H1 (cell line): ENCODE data around the gene SLC46A3. TPM values are rescaled to one million over a fixed set of nuclear protein-coding genes. Genes with fewer than 3 reads are reported as not detected.

Experiments used
- CTCF ChIA-PET: fragments of 300-600 bp; sonication (Branson Sonifier 250); formaldehyde crosslinking; loops from one replicate; lab custom pipeline; 2021; ENCODE audit not compliant: partially characterized antibody; lab: Charles Lee
- POLR2A ChIA-PET: fragments of 300-600 bp; sonication (Branson Sonifier 250); formaldehyde crosslinking; loops from one replicate; lab custom pipeline; 2021; ENCODE audit warnings: inconsistent platforms; ENCODE audit not compliant: partially characterized antibody; lab: Charles Lee
- DNase-seq, 2 experiments: peaks; one replicate each; pipeline versions ENCODE4 v3.0.0 to v3.0.0-alpha.2; 2010 to 2022; ENCODE audit warnings: low spot score in 2 of 2, low read depth in 1 of 2, mixed read lengths in 1 of 2
- FAIRE-seq: peaks from 2 replicates; lab custom pipeline; 2011; peaks lifted over from hg19 to GRCh38; lab: Jason Lieb, UNC
- H2AFZ ChIP-seq: 2 replicates; pipeline ENCODE4 v1.8.1; 2012; ENCODE audit warnings: low read length, inconsistent platforms
- H2AK5ac ChIP-seq: 2 replicates; pipeline ENCODE4 v1.6.1; 2013; ENCODE audit warnings: low read depth, low read length
- H2BK120ac ChIP-seq: replicated peaks from 2 replicates; pipeline ENCODE3; 2013; ENCODE audit warnings: low read depth, low read length, inconsistent platforms
- H2BK12ac ChIP-seq: 2 replicates; pipeline ENCODE4 v1.6.1; 2013; ENCODE audit warnings: low read depth, low read length
- H2BK15ac ChIP-seq: 2 replicates; pipeline ENCODE4 v1.6.1; 2013; ENCODE audit warnings: low read length
- H2BK20ac ChIP-seq: 2 replicates; pipeline ENCODE4 v1.6.1; 2013; ENCODE audit warnings: low read length
- H2BK5ac ChIP-seq: 2 replicates; pipeline ENCODE4 v1.6.1; 2013; ENCODE audit warnings: low read depth, low read length
- H3K14ac ChIP-seq: 2 replicates; pipeline ENCODE4 v1.6.1; 2013; ENCODE audit warnings: inconsistent platforms; ENCODE audit not compliant: insufficient read length
- H3K18ac ChIP-seq: 2 replicates; pipeline ENCODE4 v1.6.1; 2013; ENCODE audit warnings: low read length; ENCODE audit errors: extremely low read depth
- H3K23ac ChIP-seq: 2 replicates; pipeline ENCODE4 v1.6.1; 2013; ENCODE audit warnings: inconsistent platforms; ENCODE audit not compliant: insufficient read length
- H3K23me2 ChIP-seq: 2 replicates; pipeline ENCODE4 v1.6.1; 2013; ENCODE audit warnings: low read depth, low read length
- H3K27ac ChIP-seq: 2 replicates; pipeline ENCODE4 v1.6.1; 2011; ENCODE audit warnings: low read depth, low read length, inconsistent platforms
- H3K27me3 ChIP-seq, 4 experiments: replicated peaks in 1 of 4; 1 replicate in 1 of 4; 2 replicates in 3 of 4; pipeline versions ENCODE4 v1.6.1 to v1.8.1; 2011 to 2013; ENCODE audit warnings: low read length in 3 of 4, mild to moderate bottlenecking in 3 of 4, inconsistent platforms in 2 of 4, mixed read lengths in 2 of 4, moderate library complexity in 1 of 4; ENCODE audit not compliant: control insufficient read depth in 3 of 4, insufficient read depth in 3 of 4; ENCODE audit errors: extremely low read depth in 1 of 4
- H3K36me3 ChIP-seq, 4 experiments: 2 replicates each; pipeline versions ENCODE4 v1.6.1 to v1.8.1; 2011 to 2013; ENCODE audit warnings: mild to moderate bottlenecking in 4 of 4, low read length in 3 of 4, moderate library complexity in 2 of 4, control low read depth in 1 of 4, inconsistent platforms in 1 of 4; ENCODE audit not compliant: insufficient read depth in 4 of 4, control insufficient read depth in 2 of 4
- H3K4ac ChIP-seq: replicated peaks from 2 replicates; pipeline ENCODE3; 2013; ENCODE audit warnings: low read length, low read depth, mixed read lengths, inconsistent platforms; ENCODE audit not compliant: insufficient read length
- H3K4me1 ChIP-seq, 4 experiments: replicated peaks in 1 of 4; 1 replicate in 1 of 4; 2 replicates in 3 of 4; pipeline versions ENCODE4 v1.6.1 to v1.8.1; 2011 to 2013; ENCODE audit warnings: low read length in 3 of 4, inconsistent platforms in 2 of 4, mixed read lengths in 1 of 4; ENCODE audit not compliant: insufficient read depth in 4 of 4, control insufficient read depth in 3 of 4
- H3K4me2 ChIP-seq, 2 experiments: 2 replicates each; pipeline versions ENCODE4 v1.6.1 to v1.8.1; 2011 to 2013; ENCODE audit warnings: low read depth in 2 of 2, low read length in 2 of 2, control low read depth in 1 of 2, inconsistent platforms in 1 of 2, mild to moderate bottlenecking in 1 of 2; ENCODE audit not compliant: insufficient read depth in 1 of 2
- H3K4me3 ChIP-seq, 4 experiments: fragments of 200-600, 300-600 bp in 1 of 4; sonication (generic), shearing (Covaris generic), sonication (Bioruptor Twin) in 1 of 4; 2 replicates each; pipeline versions ENCODE4 v1.5.1 to v1.8.1; 2011 to 2016; ENCODE audit warnings: low read length in 4 of 4, low read depth in 3 of 4, control low read depth in 2 of 4, inconsistent platforms in 2 of 4, mild to moderate bottlenecking in 2 of 4, mixed read lengths in 1 of 4, moderate library complexity in 1 of 4; ENCODE audit not compliant: insufficient read depth in 2 of 4; ENCODE audit errors: extremely low read depth in 1 of 4
- H3K56ac ChIP-seq: replicated peaks from 2 replicates; pipeline ENCODE3; 2013; ENCODE audit warnings: low read depth, mild to moderate bottlenecking, mixed read lengths, low read length, inconsistent platforms; ENCODE audit not compliant: insufficient read length
- H3K79me1 ChIP-seq: 2 replicates; pipeline ENCODE4 v1.6.1; 2013; ENCODE audit warnings: low read depth, low read length, control low read depth
- H3K79me2 ChIP-seq, 2 experiments: 2 replicates each; pipeline versions ENCODE4 v1.6.1 to v1.8.1; 2012 to 2013; ENCODE audit warnings: low read length in 2 of 2, mild to moderate bottlenecking in 2 of 2, inconsistent platforms in 1 of 2; ENCODE audit not compliant: insufficient read depth in 2 of 2, control insufficient read depth in 1 of 2
- H3K9ac ChIP-seq, 4 experiments: replicated peaks in 1 of 4; 1 replicate in 1 of 4; 2 replicates in 3 of 4; pipeline versions ENCODE4 v1.6.1 to v1.8.1; 2011 to 2013; ENCODE audit warnings: low read depth in 3 of 4, low read length in 3 of 4, control low read depth in 2 of 4, mild to moderate bottlenecking in 2 of 4, moderate library complexity in 2 of 4, inconsistent platforms in 1 of 4; ENCODE audit errors: extremely low read depth in 1 of 4
- H3K9me3 ChIP-seq, 2 experiments: 2 replicates each; pipeline versions ENCODE4 v1.6.1 to v1.8.1; 2012 to 2013; ENCODE audit warnings: mild to moderate bottlenecking in 2 of 2, moderate library complexity in 2 of 2, control low read depth in 1 of 2, inconsistent platforms in 1 of 2, low read depth in 1 of 2, low read length in 1 of 2, mixed read lengths in 1 of 2; ENCODE audit not compliant: insufficient read depth in 2 of 2
- H4K20me1 ChIP-seq, 2 experiments: replicated peaks in 1 of 2; 2 replicates each; pipeline versions ENCODE3 to v1.8.1; 2011 to 2013; ENCODE audit warnings: inconsistent platforms in 2 of 2, low read length in 2 of 2, mild to moderate bottlenecking in 1 of 2; ENCODE audit not compliant: insufficient read depth in 2 of 2, control insufficient read depth in 1 of 2
- H4K5ac ChIP-seq: 2 replicates; pipeline ENCODE4 v1.6.1; 2013; ENCODE audit warnings: low read length, low read depth, mixed read lengths, inconsistent platforms; ENCODE audit not compliant: insufficient read length
- H4K8ac ChIP-seq: 2 replicates; pipeline ENCODE4 v1.8.0; 2013; ENCODE audit warnings: mild to moderate bottlenecking, moderate library complexity, low read length, inconsistent platforms; ENCODE audit not compliant: insufficient read depth; ENCODE audit errors: extremely low read depth
- H4K91ac ChIP-seq: replicated peaks from 2 replicates; pipeline ENCODE3; 2013; ENCODE audit warnings: low read length, mixed read lengths, inconsistent platforms; ENCODE audit not compliant: insufficient read length
- CBX8 ChIP-seq: fragments of 300-800, 300-1000 bp; sonication (generic); IDR thresholded peaks from 2 replicates; pipeline ENCODE4 v1.7.1; 2016; ENCODE audit warnings: low read depth, low read length, borderline replicate concordance
- RAD21 ChIP-seq, 2 experiments: IDR thresholded peaks in 1 of 2; conservative IDR thresholded peaks in 1 of 2; 2 replicates each; pipeline ENCODE4 v1.6.1; 2011; ENCODE audit warnings: low read depth in 2 of 2, low read length in 2 of 2, improper control_type of control experiment in 1 of 2, inconsistent platforms in 1 of 2, mild to moderate bottlenecking in 1 of 2, moderate library complexity in 1 of 2
- RNF2 ChIP-seq: fragments of 200-900, 300-1000 bp; sonication (generic); IDR thresholded peaks from 2 replicates; pipeline ENCODE4 v1.7.1; 2016; ENCODE audit warnings: borderline replicate concordance, low read depth, mild to moderate bottlenecking, antibody characterized with exemption, low read length; ENCODE audit not compliant: poor library complexity, severe bottlenecking; ENCODE audit errors: missing control alignments
- WGBS, 2 experiments: shearing (Covaris generic) in 1 of 2; methylation state at CpG; one replicate each; pipeline versions ENCODE4 v1.1.6 to v1.1.7; 2013 to 2015; ENCODE audit warnings: low lambda C conversion rate in 2 of 2, mixed read lengths in 2 of 2, inconsistent platforms in 1 of 2, low coverage in 1 of 2, missing lambda C conversion rate in 1 of 2; ENCODE audit not compliant: insufficient replicate concordance in 2 of 2, insufficient coverage in 1 of 2, insufficient read length in 1 of 2; ENCODE audit errors: extremely low coverage in 1 of 2, missing lambda C conversion rate in 1 of 2; 5-methylcytosine and 5-hydroxymethylcytosine counted together
- polyA plus RNA-seq, 7 experiments: library from polyadenylated mRNA; depleted of rRNA in 3 of 7; stranded (reverse) in 5 of 7; unstranded in 2 of 7; fragments of >200 nt in 5 of 7; fragments of 200-250 nt in 2 of 7; gene quantifications; 1 replicate in 5 of 7; 2 replicates in 1 of 7; 4 replicates in 1 of 7; pipeline versions ENCODE4 v1.2.1 to v1.2.3, GENCODE V29; 2011 to 2013; ENCODE audit warnings: missing spikeins in 2 of 7, mixed read lengths in 2 of 7
- total RNA-seq: library from RNA; stranded (reverse); fragmentation: NEBNext Ultra II Directional; extraction: Animal tissue kit (Norgen Biotek cat#: 25700); gene quantifications from 2 replicates; pipeline ENCODE4 v1.2.1, GENCODE V29; 2021

The SLC46A3 gene
- total and polyA plus RNA-seq, 2 of the 8 experiments (the other 6 are each of a cell fraction or from before 2014, with no cell fraction given) = 0.39 to 0.67 TPM

DNA sequence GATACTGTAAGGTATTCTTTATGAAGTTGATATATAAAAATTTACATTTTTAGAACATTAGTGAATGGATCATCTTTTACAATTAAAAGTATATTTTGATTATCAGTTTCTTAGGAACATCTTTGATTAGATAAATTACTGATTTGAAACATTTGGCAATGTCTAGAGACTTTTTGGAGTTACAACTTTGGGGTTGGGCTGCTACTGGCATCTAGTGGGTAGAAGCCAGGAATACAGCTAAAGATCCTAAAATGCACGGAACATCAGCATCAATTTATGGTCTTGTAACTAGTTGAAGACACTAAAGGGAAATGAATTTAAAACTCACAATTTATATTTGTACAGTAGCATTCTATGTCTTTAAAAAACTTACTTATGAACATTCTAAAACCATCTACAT lies 40.0 kb downstream of the SLC46A3 start:
- Histone ChIP-seq H2AFZ (no peak overlapping the region), H3K4me3 (no peak overlapping the region), H3K36me3 (peaks cover 2 to 40% (median 21%) of the 10 kb centered on the region in 4 experiments; a peak in 7 of 8 replicates), H3K14ac (no peak overlapping the region), H4K20me1 (no peaks in the 10 kb centered on the region), H3K79me2 (no peaks in the 10 kb centered on the region), H3K4ac (no peak overlapping the region), H2BK20ac (no peak overlapping the region), H4K8ac (no peak overlapping the region), H3K9me3 (no peaks in the 10 kb centered on the region), H2BK12ac (no peak overlapping the region), H3K23me2 (no peaks in the 10 kb centered on the region), H4K91ac (no peak overlapping the region), H3K4me1 (no peaks in the 10 kb centered on the region)
- FAIRE-seq (no peak), DNase-seq (no peak)
- POLR2A ChIA-PET = no interaction called here
- 88% methylated on average over 1 of the region's 1 CpG; no CpG with 5 or more reads in 1 of the 2 experiments for WGBS, 2 experiments
- TF ChIP-seq CBX8 (no peak), RAD21 (IDR thresholded peaks at IDR 0.05 in 1 of 2, conservative IDR thresholded peaks at IDR 0.05 in 1 of 2; ENCODE audit: low read depth in 2 of 2, low read length in 2 of 2) (peak; percentile 41 to 50; a peak in 3 of 4 replicates), RNF2 (no peak)
- TF ChIP-seq, all 59 proteins: peak for 1
- CTCF ChIA-PET = interaction anchor here (1.5 to 2.9 kb wide), 3 partner anchors 14 to 133 kb away, joined by 3 to 18 read pairs (median 4); no protein-coding TSS in a partner anchor
- H2BK5ac ChIP-seq = no peak overlapping the region
- H3K23ac ChIP-seq = no peak overlapping the region
- no peak overlapping the region for H3K4me2 ChIP-seq
- H3K56ac ChIP-seq = no peak overlapping the region
- H3K79me1 ChIP-seq = no peaks in the 10 kb centered on the region
- H3K18ac ChIP-seq = no peak overlapping the region
- H3K27me3 ChIP-seq = no peaks in the 10 kb centered on the region
- H3K27ac ChIP-seq = no peak overlapping the region
- no peak overlapping the region for H2BK15ac ChIP-seq
- no peak overlapping the region for H2AK5ac ChIP-seq
- H3K9ac ChIP-seq = no peak overlapping the region
- H2BK120ac ChIP-seq = no peak overlapping the region
- H4K5ac ChIP-seq = no peak overlapping the region
